GM21619 (cell line): ENCODE measurements around the gene CDKN1B.
A peak's percentile ranks its signal among the peaks of the same experiment; 100 is the strongest.
"Not testable (repeated sequence)": the region's sequence is repeated elsewhere in the genome, so short reads cannot be mapped to it uniquely, and the experiment has no call there.

Source experiments
- ATAC-seq: cut with Tn5 transposase; IDR thresholded peaks from one replicate; pipeline ENCODE4 v1.9.1; 2021; ENCODE audit not compliant: unreplicated experiment

Gene CDKN1B

GRCh38 chr12:12723681-12724420 is 6.7 kb downstream of the CDKN1B start:
- no peak for ATAC-seq

GRCh38 chr12:12724421-12725085 is 7.4 kb downstream of the CDKN1B start:
- ATAC-seq, result peak; percentile 11

- peak; percentile 54 for ATAC-seq
These were observed 8.2 kb downstream of the CDKN1B start for GRCh38 chr12:12725086-12725955.

- ATAC-seq, result no peak
These were observed 8.9 kb downstream of the CDKN1B start for GRCh38 chr12:12725956-12726554.

GRCh38 chr12:12726555-12727093 is 9.5 kb downstream of the CDKN1B start:
- no peak for ATAC-seq

- no peak for ATAC-seq
These were observed 14.0 kb downstream of the CDKN1B start for GRCh38 chr12:12731178-12731577.

GRCh38 chr12:12731785-12732184 is 14.6 kb downstream of the CDKN1B start:
- ATAC-seq, result no peak

GRCh38 chr12:12733118-12733517 is 15.9 kb downstream of the CDKN1B start:
- ATAC-seq, result no peak

GRCh38 chr12:12734054-12734453 is 16.9 kb downstream of the CDKN1B start:
- ATAC-seq, result no peak

- no peak for ATAC-seq
These were observed 17.4 kb downstream of the CDKN1B start for GRCh38 chr12:12734561-12735071.

GRCh38 chr12:12735301-12735700 is 18.1 kb downstream of the CDKN1B start:
- no peak for ATAC-seq

GRCh38 chr12:12736759-12737676 is 19.9 kb downstream of the CDKN1B start:
- ATAC-seq, result peak; percentile 65

GRCh38 chr12:12738152-12738551 is 21.0 kb downstream of the CDKN1B start:
- not testable (repeated sequence) for ATAC-seq

- no peak for ATAC-seq
These were observed 24.5 kb downstream of the CDKN1B start for GRCh38 chr12:12741660-12742059.

GRCh38 chr12:12744546-12745305 is 27.6 kb downstream of the CDKN1B start:
- no peak for ATAC-seq

GRCh38 chr12:12745576-12746211 is 28.5 kb downstream of the CDKN1B start:
- no peak for ATAC-seq

GRCh38 chr12:12747278-12747677 is 30.1 kb downstream of the CDKN1B start:
- no peak for ATAC-seq

GRCh38 chr12:12748044-12748443 is 30.9 kb downstream of the CDKN1B start:
- ATAC-seq, result no peak
